GM18861 (cell line): ENCODE measurements around the gene AMMECR1.
"Not testable (repeated sequence)": the region's sequence is repeated elsewhere in the genome, so short reads cannot be mapped to it uniquely, and the experiment has no call there.

Source experiments
- ATAC-seq: cut with Tn5 transposase; IDR thresholded peaks from one replicate; pipeline ENCODE4 v1.9.1; 2021; ENCODE audit not compliant: unreplicated experiment

Gene AMMECR1

DNA sequence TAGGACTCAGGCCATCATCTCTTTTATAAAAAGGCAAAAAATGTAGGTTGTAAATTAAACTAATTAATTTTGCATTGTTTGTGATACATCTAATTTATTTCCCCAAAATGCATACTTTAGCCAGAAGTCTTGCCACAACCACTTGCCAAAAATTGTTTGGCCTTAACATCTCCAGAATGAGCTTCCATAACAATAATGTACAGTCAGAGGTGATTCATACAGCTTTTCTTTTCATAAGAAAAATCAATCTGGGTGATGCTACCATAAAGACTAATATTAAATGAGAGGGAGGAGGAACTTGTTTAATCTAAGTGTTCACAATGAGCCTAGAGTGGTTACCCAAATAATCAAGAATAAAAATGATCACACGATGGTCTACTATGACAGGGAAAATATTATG, 59.3 kb downstream of the AMMECR1 start:
- no peak for ATAC-seq

- no peak for ATAC-seq
Observed at GRCh38 chrX:110257889-110258288, 60.0 kb downstream of the AMMECR1 start.

- no peak for ATAC-seq
Observed at GRCh38 chrX:110252711-110253110, 65.2 kb downstream of the AMMECR1 start.

- no peak for ATAC-seq
Observed at GRCh38 chrX:110251961-110252360, 65.9 kb downstream of the AMMECR1 start.

GRCh38 chrX:110251526-110251925, 66.4 kb downstream of the AMMECR1 start:
- ATAC-seq, result no peak

DNA sequence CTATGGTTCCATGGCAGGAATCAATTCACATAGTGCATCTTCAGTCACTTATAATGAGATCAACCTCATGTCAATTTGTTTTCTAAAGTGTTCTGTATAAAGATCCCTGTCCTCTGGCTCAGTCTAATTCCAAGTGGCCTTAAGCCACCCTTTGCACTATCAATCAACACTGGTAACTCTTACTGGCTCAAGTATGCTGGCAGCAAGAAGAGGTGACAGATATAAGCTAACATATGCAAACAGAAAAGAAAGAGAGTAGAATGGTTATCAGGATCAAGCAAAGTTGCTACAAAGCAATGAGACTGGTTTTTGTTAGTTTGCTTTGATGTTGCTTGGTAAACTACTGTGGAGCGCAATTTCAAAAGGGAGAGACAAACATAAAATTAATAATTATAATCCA, 67.0 kb downstream of the AMMECR1 start:
- ATAC-seq, result no peak

- ATAC-seq, result no peak
Observed at GRCh38 chrX:110248578-110248977, 69.3 kb downstream of the AMMECR1 start.

- ATAC-seq, result no peak
Observed at GRCh38 chrX:110245011-110245410, 72.9 kb downstream of the AMMECR1 start.

DNA sequence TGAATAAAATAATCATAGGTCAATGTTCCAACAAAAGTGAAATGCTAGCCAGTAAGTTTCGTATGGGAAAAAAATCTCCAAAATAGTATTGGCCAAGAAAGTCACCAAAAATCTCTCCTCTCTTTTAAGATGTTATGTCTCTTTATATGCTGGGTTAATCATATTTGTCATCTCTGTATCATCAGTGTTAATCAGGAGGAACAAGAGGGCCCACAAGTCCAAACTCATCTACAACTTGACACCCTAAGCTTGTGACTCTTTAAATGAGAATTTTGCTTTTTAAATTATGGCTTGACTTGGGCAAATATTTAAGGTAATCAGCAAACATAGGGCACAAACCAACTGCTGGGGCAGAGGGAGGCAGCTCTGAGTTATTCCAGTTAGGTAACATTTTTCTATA, 75.5 kb downstream of the AMMECR1 start:
- no peak for ATAC-seq

- ATAC-seq, result no peak
Observed at GRCh38 chrX:110241816-110242215, 76.1 kb downstream of the AMMECR1 start.

GRCh38 chrX:110238259-110238658, 79.6 kb downstream of the AMMECR1 start:
- ATAC-seq, result not testable (repeated sequence)

- not testable (repeated sequence) for ATAC-seq
Observed at GRCh38 chrX:110231485-110231884, 86.4 kb downstream of the AMMECR1 start.

DNA sequence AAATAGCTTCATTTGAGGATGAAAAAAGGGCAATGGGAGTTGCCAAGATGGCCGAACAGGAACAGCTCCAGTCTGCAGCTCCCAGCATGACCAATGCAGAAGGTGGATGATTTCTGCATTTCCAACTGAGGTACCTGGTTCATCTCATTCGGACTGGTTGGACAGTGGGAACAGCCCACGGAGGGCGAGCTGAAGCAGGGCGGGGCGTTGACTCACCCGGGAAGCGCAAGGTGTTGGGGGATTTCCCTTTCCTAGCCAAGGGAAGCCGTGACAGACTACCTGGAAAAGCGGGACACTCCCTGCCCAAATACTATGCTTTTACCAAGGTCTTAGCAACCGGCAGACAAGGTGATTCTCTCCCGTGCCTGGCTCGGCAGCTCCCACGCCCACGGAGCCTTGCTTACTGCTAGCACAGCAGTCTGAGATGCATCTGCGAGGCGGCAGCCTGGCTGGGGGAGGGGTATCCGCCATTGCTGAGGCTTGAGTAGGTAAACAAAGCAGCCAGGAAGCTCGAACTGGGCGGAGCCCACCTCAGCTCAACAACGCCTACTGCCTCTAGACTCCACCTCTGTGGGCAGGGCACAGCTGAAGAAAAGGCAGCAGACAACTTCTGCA, 88.3 kb downstream of the AMMECR1 start:
- not testable (repeated sequence) for ATAC-seq

GRCh38 chrX:110228453-110228852, 89.4 kb downstream of the AMMECR1 start:
- ATAC-seq, result no peak

GRCh38 chrX:110226931-110227330, 91.0 kb downstream of the AMMECR1 start:
- no peak for ATAC-seq

GRCh38 chrX:110224926-110225617, 92.8 kb downstream of the AMMECR1 start:
- no peak for ATAC-seq

GRCh38 chrX:110222497-110223257, 95.2 kb downstream of the AMMECR1 start:
- no peak for ATAC-seq

GRCh38 chrX:110219920-110220319, 98.0 kb downstream of the AMMECR1 start:
- ATAC-seq, result no peak

DNA sequence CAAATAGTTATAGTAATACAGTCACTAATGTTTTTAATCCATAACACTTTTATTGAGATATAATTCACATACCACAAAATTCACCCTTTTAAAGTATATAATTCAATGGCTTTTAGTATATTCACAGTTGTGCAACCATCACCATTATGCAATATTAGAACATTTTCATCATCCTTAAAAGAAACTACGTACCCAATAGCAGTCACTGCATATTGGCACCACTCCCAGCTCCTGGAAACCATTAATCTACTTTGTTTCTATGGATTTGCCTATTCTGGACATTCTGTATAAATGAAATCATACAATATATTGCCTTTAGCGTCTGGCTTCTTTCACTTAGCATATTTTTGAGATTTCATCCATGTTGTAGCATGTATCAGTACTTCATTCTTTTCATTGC, 99.3 kb downstream of the AMMECR1 start:
- ATAC-seq, result no peak

GRCh38 chrX:110216027-110216426, 101.9 kb downstream of the AMMECR1 start:
- ATAC-seq, result no peak

DNA sequence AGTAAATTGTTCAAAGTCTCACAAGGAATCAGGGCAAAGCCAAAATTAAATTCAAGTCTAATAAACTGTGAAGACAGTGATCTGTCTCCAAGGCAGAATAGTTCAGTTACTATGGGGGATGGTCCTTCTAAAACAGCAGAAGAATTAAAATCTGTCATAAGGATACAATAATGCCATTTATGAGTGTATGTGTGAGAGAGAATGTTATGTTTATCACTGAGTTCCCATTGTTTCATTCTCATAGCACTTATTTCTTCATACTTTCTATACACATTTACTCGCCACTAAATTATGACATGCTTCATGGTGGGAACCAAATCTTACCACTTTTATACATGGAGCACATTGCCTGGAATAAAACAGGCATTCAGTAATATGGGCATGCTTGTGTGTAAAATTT, 102.5 kb downstream of the AMMECR1 start:
- no peak for ATAC-seq

DNA sequence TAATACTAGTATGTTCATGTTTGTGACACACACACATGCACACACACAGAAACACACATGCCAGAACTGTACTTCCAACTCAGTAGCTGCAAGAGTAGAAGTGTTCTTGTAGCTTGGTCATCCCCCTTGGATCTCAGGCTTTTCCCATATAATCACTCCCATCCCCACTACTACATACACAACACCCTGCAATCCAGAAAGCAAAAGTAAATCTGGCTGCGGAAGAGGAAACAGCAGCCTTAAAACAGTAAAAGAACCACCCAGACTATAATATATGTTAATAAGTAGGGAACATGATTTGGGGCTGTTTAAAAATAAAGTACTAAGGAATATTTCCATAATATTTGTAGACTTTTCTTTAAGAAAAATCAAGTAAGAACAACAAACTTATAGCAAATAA, 103.2 kb downstream of the AMMECR1 start:
- no peak for ATAC-seq
